Activated naive CD4-positive, alpha-beta T cell treated with anti-CD3 and anti-CD28 coated beads, Interleukin-2, amount 10 ng/mL, durations not matched to agents 5 hours and 36 hours (primary cell): ENCODE results near the gene C11orf65. TPM values are rescaled to one million over a fixed set of nuclear protein-coding genes. Genes with fewer than 3 reads are reported as not detected.

Experiments used
- total RNA-seq, 2 experiments: library from RNA; stranded (reverse); gene quantifications; one replicate each; pipeline ENCODE4 v1.2.3, GENCODE V29; 2021

The C11orf65 gene, protein sequence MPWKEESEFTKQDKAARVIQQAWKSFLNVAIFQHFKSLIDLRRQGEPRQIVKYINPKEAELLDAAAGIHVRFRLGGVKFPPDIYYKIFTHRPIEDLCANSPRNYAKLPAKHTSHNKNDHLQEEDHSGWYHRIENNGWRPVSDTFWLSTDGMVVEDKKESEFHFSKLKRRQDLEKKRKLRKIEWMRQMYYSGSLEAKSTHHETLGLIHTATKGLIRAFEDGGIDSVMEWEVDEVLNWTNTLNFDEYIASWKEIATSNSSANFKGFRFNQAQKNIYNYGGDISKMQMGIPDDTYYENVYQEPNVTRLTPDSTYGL
- 1 to 10 TPM in 1 of 2 experiments, not detected in 1; 1.4 TPM for total RNA-seq

DNA sequence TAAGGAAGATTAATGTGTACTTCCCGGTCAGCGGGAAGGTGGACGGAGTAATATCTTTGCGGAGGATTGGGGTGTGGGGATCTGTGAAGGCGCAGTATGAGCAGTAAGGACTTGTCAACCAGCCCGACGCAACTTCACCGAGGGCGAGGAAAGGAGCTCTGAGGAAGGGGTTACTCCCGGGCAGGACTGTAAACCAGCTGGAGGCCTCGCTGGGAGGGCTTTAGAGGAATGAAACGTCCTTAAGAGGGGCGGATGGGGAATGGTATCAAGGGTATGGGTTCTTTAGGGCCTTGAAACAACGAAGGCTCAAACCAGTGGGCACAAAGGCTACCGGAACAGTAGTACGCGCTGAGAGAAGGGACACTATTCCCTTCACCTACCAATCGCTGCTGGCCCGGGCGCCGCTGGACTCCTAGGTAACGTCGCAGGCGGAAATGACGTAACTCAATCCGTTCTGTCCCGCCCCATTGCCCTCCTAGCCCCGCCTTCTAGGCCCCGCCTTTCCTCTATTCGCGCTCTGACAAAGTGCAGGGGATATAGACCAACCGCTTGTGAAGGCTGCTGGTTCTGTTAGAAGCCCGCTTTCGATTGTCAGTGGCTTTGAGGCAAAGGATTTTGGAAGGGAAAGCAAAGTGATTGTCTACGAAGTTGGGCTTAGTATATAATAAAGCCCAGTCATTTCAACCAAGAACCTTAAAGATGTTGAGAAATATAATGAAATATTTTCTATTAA, at the start of gene C11orf65:
Gene C11orf65, minus strand, starts transcription at position 439 of the 733 bp plus-strand sequence. CDS start 5,970 bp downstream, outside the sequence.

DNA sequence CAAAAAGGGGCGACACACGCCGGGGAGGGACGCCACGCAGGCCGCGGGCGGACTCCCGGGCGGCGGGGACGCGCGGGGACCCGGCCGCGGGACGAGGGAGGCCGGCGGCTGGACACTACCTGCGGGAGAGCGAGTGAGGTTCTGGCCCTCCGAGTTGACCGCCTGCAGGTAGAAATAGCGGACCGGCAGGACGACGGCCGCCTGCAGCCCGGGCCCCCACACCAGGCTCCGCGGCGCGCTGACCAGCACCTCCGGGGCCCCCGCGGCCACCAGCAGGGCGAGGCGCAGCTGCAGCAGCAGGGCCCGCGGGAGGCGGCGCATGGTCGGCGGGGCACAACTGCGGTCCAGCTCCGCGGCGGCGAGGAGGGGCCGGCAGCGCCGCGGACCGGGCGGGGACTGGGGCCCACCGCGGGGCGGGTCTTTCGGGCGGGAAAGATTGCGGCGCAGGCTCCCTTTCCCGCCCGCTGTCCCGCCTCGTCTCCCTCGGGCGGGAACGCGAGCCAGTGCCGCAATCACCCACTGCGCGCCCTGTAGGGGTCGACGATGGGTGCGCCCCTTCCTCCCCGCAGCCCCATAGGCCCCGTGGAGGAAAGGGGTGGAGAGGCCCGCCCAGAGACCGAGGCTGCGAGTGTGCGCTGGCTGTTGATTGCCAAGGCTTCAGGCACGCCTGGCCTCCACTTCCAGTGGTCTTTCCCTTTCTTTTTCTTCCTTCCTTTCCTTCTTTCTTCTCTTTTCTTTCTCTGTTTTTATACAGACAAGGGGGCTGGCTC, 30.9 kb upstream of the C11orf65 start, which contains the start of gene POGLUT3:
Gene POGLUT3, minus strand, starts transcription at position 339 of the 770 bp plus-strand sequence. Its CDS starts 18 bp downstream, at position 321.

Other genes with a start within 250 kb of the C11orf65 start
- 10 to 100 TPM; 48.0 to 49.8 TPM for gene NPAT, start 244.9 kb downstream of the C11orf65 start, total RNA-seq
- 100 to 1,000 TPM; 260 to 285 TPM for gene ATM, start 244.5 kb downstream of the C11orf65 start, total RNA-seq
- 10 to 100 TPM; 19.1 to 19.6 TPM for gene POGLUT3, start 30.9 kb upstream of the C11orf65 start, total RNA-seq
- gene EXPH5, start 126.2 kb upstream of the C11orf65 start, total RNA-seq: 1 to 10 TPM; 2.8 to 3.3 TPM
- gene DDX10, start 197.5 kb upstream of the C11orf65 start, total RNA-seq: 10 to 100 TPM; 20.7 to 23.6 TPM